Fibroblast of lung (primary cell): Measurements from ENCODE around the gene CD207. TPM values are rescaled to one million over a fixed set of nuclear protein-coding genes. Genes with fewer than 3 reads are reported as not detected.
"Not testable (repeated sequence)": the region's sequence is repeated elsewhere in the genome, so short reads cannot be mapped to it uniquely, and the experiment has no call there.

ENCODE experiments used
- DNase-seq, 2 donors: peaks; one replicate each; pipeline versions ENCODE4 v3.0.0 to v3.0.0-alpha.2; 2010; ENCODE audit warnings: low read depth in 2 of 2
- H2AFZ ChIP-seq: 2 replicates; pipeline ENCODE4 v1.5.1; 2012; ENCODE audit warnings: low read length, control low read depth, inconsistent platforms
- H3K27ac ChIP-seq: 2 replicates; pipeline ENCODE4 v1.5.1; 2011; ENCODE audit warnings: low read length, control low read depth; ENCODE audit not compliant: insufficient read depth
- H3K27me3 ChIP-seq: 2 replicates; pipeline ENCODE4 v1.5.1; 2011; ENCODE audit warnings: mild to moderate bottlenecking, low read length; ENCODE audit not compliant: control insufficient read depth, insufficient read depth
- H3K36me3 ChIP-seq: 2 replicates; pipeline ENCODE4 v1.5.1; 2011; ENCODE audit warnings: low read length; ENCODE audit not compliant: control insufficient read depth, insufficient read depth
- H3K4me1 ChIP-seq: 2 replicates; pipeline ENCODE4 v1.5.1; 2011; ENCODE audit warnings: low read length; ENCODE audit not compliant: control insufficient read depth, insufficient read depth; ENCODE audit errors: extremely low read depth
- H3K4me2 ChIP-seq: 2 replicates; pipeline ENCODE4 v1.5.1; 2011; ENCODE audit warnings: low read length, control low read depth; ENCODE audit not compliant: insufficient read depth; ENCODE audit errors: extremely low read depth
- H3K4me3 ChIP-seq, 4 experiments: fragments of 200-600 bp in 1 of 4; sonication (generic) in 1 of 4; replicated peaks in 1 of 4; 2 replicates each; pipeline ENCODE4 v1.5.1; 2011 to 2016; ENCODE audit warnings: low read length in 4 of 4, low read depth in 3 of 4, mild to moderate bottlenecking in 3 of 4, control low read depth in 2 of 4, inconsistent platforms in 1 of 4, mixed read lengths in 1 of 4; ENCODE audit not compliant: insufficient read depth in 1 of 4; ENCODE audit errors: control extremely low read depth in 1 of 4
- H3K79me2 ChIP-seq: 2 replicates; pipeline ENCODE4 v1.5.1; 2012; ENCODE audit warnings: mild to moderate bottlenecking, low read length, inconsistent platforms; ENCODE audit not compliant: control insufficient read depth, insufficient read depth
- H3K9ac ChIP-seq: 2 replicates; pipeline ENCODE4 v1.5.1; 2011; ENCODE audit warnings: mild to moderate bottlenecking, low read length, control low read depth; ENCODE audit not compliant: insufficient read depth
- H3K9me3 ChIP-seq: 2 replicates; pipeline ENCODE4 v1.5.1; 2012; ENCODE audit warnings: low read depth, low read length; ENCODE audit not compliant: control insufficient read depth, insufficient read depth
- H4K20me1 ChIP-seq: 2 replicates; pipeline ENCODE4 v1.5.1; 2011; ENCODE audit warnings: low read length; ENCODE audit not compliant: control insufficient read depth, insufficient read depth; ENCODE audit errors: extremely low read depth
- CTCF ChIP-seq, 2 donors: IDR thresholded peaks in 1 of 2; conservative IDR thresholded peaks in 1 of 2; 1 replicate in 1 of 2; 2 replicates in 1 of 2; pipeline ENCODE4 v1.5.1; 2011 to 2012; ENCODE audit warnings: low read length in 2 of 2, control low read depth in 1 of 2, inconsistent platforms in 1 of 2, low read depth in 1 of 2, mild to moderate bottlenecking in 1 of 2
- EZH2 ChIP-seq: IDR thresholded peaks from 2 replicates; pipeline ENCODE4 v1.5.1; 2012; ENCODE audit warnings: low read length, control low read depth, mild to moderate bottlenecking; ENCODE audit errors: missing control alignments
- polyA minus RNA-seq: library from RNA; depleted of rRNA, polyadenylated mRNA; stranded (reverse); fragments of >200 nt; gene quantifications from 2 replicates; pipeline ENCODE4 v1.2.3, GENCODE V29; 2011; ENCODE audit warnings: low replicate concordance
- polyA plus RNA-seq, 2 donors: library from polyadenylated mRNA; depleted of rRNA in 1 of 2; stranded (reverse) in 1 of 2; unstranded in 1 of 2; fragments of >200 nt; gene quantifications; 2 replicates each; pipeline ENCODE4 v1.2.1, GENCODE V29; 2011 to 2012; ENCODE audit warnings: missing spikeins in 1 of 2
- total RNA-seq: library from RNA; depleted of rRNA; stranded (reverse); fragments of >200 nt; gene quantifications from 2 replicates; pipeline ENCODE4 v1.2.1, GENCODE V29; 2014

The CD207 gene
- total RNA-seq (not detected in 2 replicates), polyA plus RNA-seq (0.03 TPM in 1 of 2 replicates, not detected in the other), polyA minus RNA-seq (not detected in 2 replicates)
- polyA plus RNA-seq (2012) = not detected in 2 replicates

- H3K27ac ChIP-seq = no peak within 1 kb of the TSS
- H3K4me1 ChIP-seq = no peaks in the 10 kb centered on the region
- TF ChIP-seq CTCF (conservative IDR thresholded peaks at IDR 0.05 in 1 of 2, IDR thresholded peaks at IDR 0.05 in 1 of 2; ENCODE audit: low read depth in 1 of 2, low read length in 2 of 2) = no peak
- TF ChIP-seq EZH2 = no peak
- no peak within 1 kb of the TSS for H3K4me2 ChIP-seq
- H3K4me3 ChIP-seq = no peak within 1 kb of the TSS
- no peak within 1 kb of the TSS for H3K9ac ChIP-seq
- no peaks in the 10 kb centered on the region for H3K9me3 ChIP-seq
- H3K79me2 ChIP-seq = no peaks in the 10 kb centered on the region
- H4K20me1 ChIP-seq = no peaks in the 10 kb centered on the region
- no peak for DNase-seq
- no peaks in the 10 kb centered on the region for H3K36me3 ChIP-seq
- H2AFZ ChIP-seq = no peak within 1 kb of the TSS
- no peaks in the 10 kb centered on the region for H3K27me3 ChIP-seq
Measured at GRCh38 chr2:70835643-70836042, at the start of gene CD207. CD207 (minus strand) TSS chr2:70835816; CDS start chr2:70835776, 40 bp downstream.

- not testable (repeated sequence) for H2AFZ ChIP-seq, H3K9ac ChIP-seq, H3K27me3 ChIP-seq, H3K4me2 ChIP-seq, H3K4me3 ChIP-seq, H3K27ac ChIP-seq, H3K79me2 ChIP-seq, H3K36me3 ChIP-seq, H3K4me1 ChIP-seq, H3K9me3 ChIP-seq, DNase-seq, H4K20me1 ChIP-seq
Measured at GRCh38 chr2:70878543-70878942, 42.9 kb upstream of the CD207 start.

DNA sequence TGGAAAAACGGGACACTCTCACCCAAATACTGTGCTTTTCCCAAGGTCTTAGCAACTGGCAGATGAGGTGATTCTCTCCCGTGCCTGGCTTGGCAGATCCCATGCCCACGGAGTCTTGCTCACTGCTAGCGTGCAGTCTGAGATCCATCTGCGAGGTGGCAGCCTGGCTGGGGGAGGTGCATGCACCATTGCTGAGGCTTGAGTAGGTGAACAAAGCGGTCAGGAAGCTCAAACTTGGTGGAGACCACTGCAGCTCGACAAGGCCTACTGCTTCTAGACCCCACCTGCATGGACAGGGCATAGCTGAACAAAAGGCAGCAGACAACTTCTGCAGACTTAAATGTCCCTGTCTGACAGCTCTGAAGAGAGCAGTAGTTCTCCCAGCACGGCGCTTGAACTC is 40.5 kb upstream of the CD207 start:
- H4K20me1 ChIP-seq, H3K27ac ChIP-seq, H2AFZ ChIP-seq, H3K4me1 ChIP-seq, H3K4me2 ChIP-seq, H3K36me3 ChIP-seq, H3K4me3 ChIP-seq, H3K79me2 ChIP-seq, H3K27me3 ChIP-seq, H3K9ac ChIP-seq, DNase-seq, H3K9me3 ChIP-seq: not testable (repeated sequence)

DNA sequence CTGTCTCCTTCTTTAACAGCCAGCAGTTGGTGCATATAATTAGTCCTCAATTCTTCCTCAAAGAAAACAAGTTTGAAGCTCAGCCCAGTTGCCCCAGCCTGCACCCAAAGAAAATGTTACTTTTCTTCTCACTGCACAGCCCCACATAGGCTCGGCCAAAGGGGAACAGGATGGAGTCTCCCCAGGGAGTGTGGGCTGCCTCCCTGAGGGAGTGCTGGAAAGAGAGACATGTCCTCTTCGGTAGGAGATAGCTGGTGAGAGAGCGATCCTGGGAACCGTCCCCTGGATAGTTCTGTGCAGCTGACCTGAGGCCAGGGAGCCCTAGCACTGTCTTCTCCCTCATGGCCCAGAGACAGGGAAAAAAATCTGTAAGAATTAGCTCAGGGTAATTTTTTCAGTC is 37.9 kb upstream of the CD207 start:
- H3K27me3 ChIP-seq = no peaks in the 10 kb centered on the region

More for the DNA sequence above, 37.9 kb upstream of the CD207 start:
- no peak for DNase-seq
- Histone ChIP-seq H3K27ac (no peak overlapping the region), H3K79me2 (no peaks in the 10 kb centered on the region), H4K20me1 (no peaks in the 10 kb centered on the region), H3K9ac (no peak overlapping the region), H3K36me3 (no peaks in the 10 kb centered on the region), H3K4me3 (no peak overlapping the region), H2AFZ (no peak overlapping the region), H3K4me1 (peaks cover 2% of the 10 kb centered on the region), H3K4me2 (no peak overlapping the region), H3K9me3 (no peaks in the 10 kb centered on the region)
- TF ChIP-seq CTCF (conservative IDR thresholded peaks at IDR 0.05 in 1 of 2, IDR thresholded peaks at IDR 0.05 in 1 of 2; ENCODE audit: low read depth in 1 of 2, low read length in 2 of 2) (no peak), EZH2 (no peak)
